Activated CD4-positive, alpha-beta T cell treated with anti-CD3 and anti-CD28 coated beads for 24 hours (primary cell): ENCODE results near the gene RBP5.

Source experiments
- DNase-seq, 2 donors: peaks; one replicate each; pipeline ENCODE4 v3.0.0-alpha.2; 2020; ENCODE audit warnings: low read depth in 2 of 2

RBP5 gene

DNA sequence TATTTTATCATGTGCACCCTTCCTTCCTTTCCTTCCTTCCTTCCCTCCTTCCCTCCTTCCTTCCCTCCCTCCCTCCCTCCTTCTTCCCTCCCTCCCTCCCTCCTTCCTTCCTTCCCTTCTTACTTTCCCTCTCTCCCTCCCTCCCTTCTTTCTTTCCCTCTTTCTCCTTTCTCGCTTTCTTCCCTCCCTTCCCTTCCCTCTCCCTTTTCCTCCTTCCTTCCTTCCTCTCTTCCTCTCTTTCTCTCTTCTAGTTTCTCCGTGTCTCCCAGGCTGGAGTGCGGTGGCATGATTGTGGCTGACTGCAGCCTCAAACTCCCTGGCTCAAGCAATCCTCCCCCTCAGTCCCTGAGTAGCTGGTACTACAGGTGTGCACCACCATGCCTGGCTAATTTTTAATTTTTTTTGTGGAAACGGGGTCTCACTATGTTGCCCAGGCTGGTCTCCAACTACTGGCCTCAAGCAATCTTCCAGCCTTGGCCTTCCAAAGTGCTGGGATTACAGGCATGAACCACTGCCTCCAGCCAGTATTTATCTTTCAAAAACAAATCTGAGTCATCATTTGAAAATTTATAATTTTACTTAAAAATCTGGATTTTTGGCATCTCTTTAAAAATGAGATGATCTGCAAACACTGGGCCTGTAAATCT, 27.5 kb downstream of the RBP5 start:
- no peak for DNase-seq

- no peak for DNase-seq
Measured at GRCh38 chr12:7100239-7100638, 28.4 kb downstream of the RBP5 start.

DNA sequence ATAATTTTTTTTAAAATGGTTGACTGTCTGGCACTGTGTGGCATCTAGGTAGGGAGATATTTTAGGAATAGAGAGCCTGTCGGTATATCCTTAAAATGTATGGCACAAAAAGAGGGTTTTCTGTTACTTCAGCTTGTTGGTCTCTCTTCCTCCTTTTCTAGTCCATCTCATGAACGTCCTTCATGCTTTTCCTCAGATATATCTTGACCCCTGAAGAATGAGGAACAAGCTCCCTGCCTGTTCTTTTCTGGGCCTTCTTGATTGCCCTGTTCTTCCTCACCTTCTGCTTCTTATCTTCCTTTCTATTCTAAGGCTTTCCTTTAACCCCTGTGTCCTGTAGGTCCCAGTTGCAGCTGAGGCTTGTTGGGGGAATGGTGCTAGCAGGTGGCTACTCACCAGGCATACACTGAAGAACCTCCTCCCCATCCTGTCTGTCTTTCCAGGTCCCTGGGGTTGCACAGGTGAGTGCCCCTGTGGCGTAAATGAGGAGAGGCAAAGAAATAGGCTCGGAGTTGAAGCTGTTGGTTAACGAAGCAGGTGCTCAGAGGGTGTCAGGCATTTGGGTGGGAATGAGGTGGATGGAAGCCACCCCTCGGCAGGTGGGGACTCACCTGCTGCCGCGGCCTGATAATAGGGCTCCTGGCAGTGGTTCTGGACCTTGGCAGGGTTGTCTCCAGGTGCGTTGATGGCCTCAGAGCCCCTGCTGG, 29.2 kb downstream of the RBP5 start:
- no peak for DNase-seq

- no peak for DNase-seq
Measured at GRCh38 chr12:7096979-7097378, 31.7 kb downstream of the RBP5 start.

GRCh38 chr12:7096006-7096932, 32.4 kb downstream of the RBP5 start:
- DNase-seq = no peak

GRCh38 chr12:7093892-7094291, 34.8 kb downstream of the RBP5 start:
- no peak for DNase-seq

- no peak for DNase-seq
Measured at GRCh38 chr12:7093486-7093885, 35.2 kb downstream of the RBP5 start.

DNA sequence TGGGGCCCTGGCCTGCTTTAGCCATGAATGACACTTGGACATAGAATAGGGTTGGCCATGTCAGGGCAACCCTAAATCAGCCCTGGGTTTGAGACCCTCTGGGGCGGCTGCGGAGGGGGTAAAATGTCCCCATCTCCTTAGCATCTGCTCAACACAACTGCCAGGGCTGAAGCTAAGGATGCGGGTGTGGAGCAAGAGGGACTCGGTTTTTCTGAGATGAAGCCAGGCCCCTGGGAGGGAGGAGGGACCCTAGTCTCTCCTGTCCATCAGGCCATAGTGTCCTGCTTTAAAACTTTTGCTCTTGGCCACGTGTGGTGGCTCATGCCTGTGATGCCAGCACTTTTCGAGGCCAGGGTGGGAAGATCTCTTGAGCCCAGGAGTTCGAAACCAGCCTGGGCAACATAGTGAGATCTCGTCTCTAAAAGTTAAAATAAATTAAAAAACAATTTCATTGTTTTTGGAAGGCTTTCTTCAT, 35.7 kb downstream of the RBP5 start:
- no peak for DNase-seq

DNA sequence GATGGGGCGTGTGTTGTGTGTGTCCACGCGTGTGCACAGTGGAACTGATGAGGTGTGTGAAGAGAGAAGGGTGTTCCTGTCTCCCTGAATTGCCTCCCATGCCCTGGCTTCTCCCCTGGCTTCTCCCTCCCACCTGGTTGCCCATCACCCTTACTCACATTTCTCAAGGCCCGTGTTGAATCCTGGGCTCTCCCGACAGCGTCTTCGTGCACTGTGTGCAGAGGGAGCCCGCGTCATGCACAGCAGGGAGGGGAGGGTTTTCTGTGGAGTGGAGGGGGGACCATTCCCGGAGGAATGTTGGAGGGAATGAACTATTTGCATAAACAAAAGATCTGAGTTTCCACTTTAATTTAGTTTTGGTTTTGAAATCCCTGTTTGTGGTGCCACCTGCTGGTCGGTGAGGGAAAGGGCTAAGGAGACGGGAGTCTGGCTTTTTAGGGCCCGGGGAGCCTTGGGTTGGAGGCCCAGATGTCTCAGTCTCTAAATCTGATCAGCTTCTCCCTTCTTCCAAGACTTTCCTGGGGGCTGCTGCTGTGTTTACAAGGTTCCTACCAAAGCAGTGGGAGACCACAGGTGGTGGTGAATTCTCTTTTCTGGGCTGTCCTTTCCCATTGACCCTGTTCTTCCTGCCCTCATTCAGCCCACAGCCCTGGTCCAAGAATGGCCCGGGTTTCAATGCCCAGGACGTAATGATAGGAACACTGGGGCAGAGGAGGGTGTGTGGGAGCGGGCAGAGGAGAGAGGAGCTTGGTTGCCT, 36.3 kb downstream of the RBP5 start, which contains the start of gene C1R:
Gene C1R, minus strand, starts transcription at position 217 of the 757 bp plus-strand sequence. Its CDS starts 57 bp downstream, at position 160.
- DNase-seq = peak; percentile 53 to 60

DNA sequence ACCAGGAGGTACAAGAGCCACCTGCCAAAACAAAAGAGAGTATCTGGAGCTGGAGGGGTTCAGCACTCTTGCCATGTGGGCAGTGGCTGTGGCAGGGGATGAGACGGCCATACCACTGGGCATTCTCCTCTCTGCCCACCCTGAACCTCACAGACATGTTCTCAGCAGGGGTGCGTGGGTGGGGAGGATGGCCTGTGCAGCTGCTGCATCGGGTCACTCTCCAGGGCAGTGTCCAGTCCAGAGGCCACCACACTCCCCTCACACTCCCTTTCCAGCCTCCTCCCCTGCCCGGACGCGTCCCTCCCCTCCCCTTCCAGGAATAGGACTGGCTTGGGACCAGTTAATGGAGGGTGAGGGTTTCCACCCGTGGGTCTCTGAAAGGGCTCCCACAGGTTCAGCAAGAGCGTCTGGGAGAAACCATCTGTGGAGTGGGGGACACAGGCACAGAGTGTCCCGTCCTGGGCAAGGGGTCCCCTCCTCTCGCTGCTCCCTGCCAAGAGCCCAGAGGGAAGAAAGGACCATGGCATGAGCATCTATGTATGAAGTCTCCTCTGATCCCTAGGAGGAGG, 36.9 kb downstream of the RBP5 start:
- DNase-seq = no peak

DNA sequence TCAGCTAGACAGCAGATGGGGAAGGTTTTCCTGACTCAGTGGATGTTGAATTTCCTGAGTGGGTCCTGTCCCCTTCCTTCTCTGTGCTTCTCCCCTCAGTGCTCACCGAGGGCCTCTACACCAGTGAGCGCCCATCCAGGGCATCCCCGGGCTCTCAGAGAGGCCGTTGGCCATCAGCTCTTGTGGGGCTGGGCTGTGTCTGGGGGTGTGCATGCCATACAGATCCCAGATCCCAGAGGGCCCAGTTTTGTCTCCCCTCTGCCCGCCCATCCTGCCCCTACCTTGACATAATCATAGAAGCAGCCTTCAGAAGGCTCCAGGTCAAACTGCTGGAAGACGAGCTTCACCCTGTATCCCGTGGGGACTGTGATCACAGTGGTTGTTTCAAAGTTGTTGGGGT, 37.5 kb downstream of the RBP5 start:
- DNase-seq = no peak

- DNase-seq = no peak
Measured at GRCh38 chr12:7090222-7090998, 38.3 kb downstream of the RBP5 start.

DNA sequence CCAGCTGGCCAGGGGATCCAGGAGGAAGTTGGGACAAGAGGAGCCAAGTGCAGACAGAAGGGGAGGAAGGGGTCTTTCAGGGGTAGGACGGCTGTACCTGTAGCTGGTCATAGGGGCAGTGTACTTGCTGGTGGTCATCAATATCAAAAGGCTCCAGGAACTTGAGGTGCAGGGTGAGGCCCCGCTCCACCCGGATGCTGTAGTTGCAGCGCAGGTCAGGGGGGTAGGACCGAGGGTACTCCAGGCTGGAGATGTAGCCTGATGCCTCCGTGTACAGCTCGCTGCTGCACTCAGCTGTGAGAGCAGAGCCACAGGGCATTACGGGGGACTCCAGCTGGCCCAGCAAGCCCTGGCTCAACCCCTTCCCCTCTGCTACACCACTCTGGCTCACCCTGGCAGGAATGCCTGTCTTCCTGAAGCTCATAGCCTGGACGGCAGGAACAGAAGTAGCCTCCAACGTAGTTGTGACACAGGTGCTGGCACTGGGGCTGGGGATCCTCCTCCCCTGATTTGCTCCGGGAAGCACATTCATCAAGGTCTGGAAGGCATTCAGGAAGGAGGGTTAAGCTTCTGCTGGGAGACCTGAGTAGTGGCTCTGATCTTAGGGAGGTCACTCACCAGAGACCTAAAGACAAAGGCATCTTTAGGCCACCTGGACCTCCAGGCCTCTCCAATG, 39.4 kb downstream of the RBP5 start:
- no peak for DNase-seq

DNA sequence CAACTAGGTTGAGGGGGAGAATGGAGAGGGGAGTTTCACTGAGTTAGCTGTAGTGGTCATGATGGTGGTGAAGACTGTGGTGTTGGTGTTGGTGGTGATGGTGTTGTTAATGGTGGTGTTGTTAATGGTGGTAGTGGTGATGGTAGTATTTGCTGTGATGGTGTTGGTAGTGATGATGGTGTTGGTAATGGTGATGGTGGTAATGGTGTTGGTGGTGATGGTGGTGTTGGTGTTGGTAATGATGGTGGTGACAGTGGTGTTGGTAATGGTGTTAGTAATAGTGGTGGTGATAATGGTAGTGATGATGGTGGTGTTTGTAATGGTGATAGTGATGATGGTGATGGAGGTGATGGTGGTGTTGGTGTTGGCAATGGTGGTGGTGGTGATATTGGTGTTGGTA, 45.6 kb downstream of the RBP5 start:
- DNase-seq = no peak

DNA sequence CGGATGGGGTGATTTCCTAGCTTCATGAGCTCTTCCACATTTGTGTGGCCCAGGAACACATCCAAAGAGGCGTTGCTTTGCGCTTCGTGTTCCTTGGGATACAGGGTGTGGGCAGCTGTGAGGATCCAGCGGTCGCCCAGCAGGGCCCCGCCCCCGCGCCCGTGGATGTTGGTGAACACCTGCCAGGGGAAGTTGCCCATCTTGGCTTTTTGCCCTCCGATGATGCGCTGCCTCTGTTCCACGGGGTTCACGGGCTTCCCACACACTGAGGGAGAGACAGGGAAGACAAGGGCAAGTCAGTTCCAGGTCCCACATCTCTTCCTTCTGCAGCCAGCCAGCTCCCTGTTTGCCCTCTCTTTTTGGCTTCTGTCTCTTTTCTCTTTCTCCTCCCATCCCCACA, 47.7 kb downstream of the RBP5 start:
- DNase-seq = no peak

- DNase-seq = no peak
Measured at GRCh38 chr12:7079826-7080125, 48.9 kb downstream of the RBP5 start.

DNA sequence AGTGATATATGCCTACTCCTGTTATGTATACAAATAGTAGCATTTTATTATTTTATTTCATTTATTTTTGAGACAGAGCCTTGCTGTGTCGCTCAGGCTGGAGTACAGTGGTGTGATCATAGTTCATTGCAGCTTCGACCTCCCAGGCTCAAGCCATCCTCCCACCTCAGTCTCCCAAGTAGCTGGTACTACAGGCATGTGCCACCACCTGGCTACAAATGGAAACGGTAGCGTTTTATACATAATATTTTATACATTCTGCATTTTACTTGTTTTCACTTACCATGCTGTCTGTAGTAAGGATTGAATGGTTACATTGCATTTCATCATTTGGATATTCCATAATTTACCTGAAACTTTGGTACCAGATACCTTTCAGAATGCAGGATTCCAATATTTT, 50.5 kb downstream of the RBP5 start:
- DNase-seq = no peak

GRCh38 chr12:7076493-7076892, 52.2 kb downstream of the RBP5 start:
- DNase-seq = no peak

DNA sequence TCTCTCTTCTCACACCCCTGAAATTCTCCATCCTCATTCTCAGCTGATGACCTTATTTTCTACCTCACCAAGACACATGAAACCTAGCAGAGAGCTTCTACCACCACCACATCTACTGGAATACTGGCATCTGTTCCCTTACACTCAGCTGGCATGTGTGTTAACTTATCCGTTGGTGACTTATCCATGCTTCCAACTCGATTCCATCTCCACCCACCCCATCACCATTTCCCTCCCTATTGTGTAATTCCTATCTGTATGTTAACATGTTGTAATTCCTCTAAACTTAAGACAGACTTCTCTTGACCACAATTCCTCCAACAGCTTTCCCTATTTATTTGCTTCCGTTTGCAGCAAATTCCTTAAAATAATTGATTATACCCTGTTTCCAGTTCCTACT, 52.8 kb downstream of the RBP5 start:
- no peak for DNase-seq

- no peak for DNase-seq
Measured at GRCh38 chr12:7075518-7075917, 53.2 kb downstream of the RBP5 start.
